SK-N-SH (cell line): Measurements from ENCODE around the gene SIRT2. TPM values are rescaled to one million over a fixed set of nuclear protein-coding genes. Genes with fewer than 3 reads are reported as not detected.

Experiments used
- CTCF ChIA-PET: fragments of 300-600, 350-600 bp; formaldehyde crosslinking; extraction: SDS; loops from one replicate; lab custom pipeline; 2021; lab: Yijun Ruan, JAX
- POLR2A ChIA-PET: fragments of 350-600 bp; sonication (Branson Sonifier 250); formaldehyde crosslinking; extraction: SDS; loops from one replicate; lab custom pipeline; 2020; ENCODE audit warnings: antibody characterized with exemption, inconsistent platforms; lab: Yijun Ruan, JAX
- DNase-seq: peaks from one replicate; pipeline ENCODE4 v3.0.0; 2012
- H2AFZ ChIP-seq: fragments of 200-600 bp; sonication (generic); 2 replicates; pipeline ENCODE4 v1.8.1; 2016; ENCODE audit warnings: antibody characterized with exemption, mild to moderate bottlenecking, low read depth
- H3F3A ChIP-seq: fragments of 200-600 bp; sonication (generic); replicated peaks from 2 replicates; pipeline ENCODE3; 2016; ENCODE audit warnings: antibody characterized with exemption, mild to moderate bottlenecking; ENCODE audit not compliant: insufficient read depth
- H3K27ac ChIP-seq, 2 experiments: fragments of 200-500 bp in 1 of 2; fragments of 200-600 bp in 1 of 2; sonication (Bioruptor generic) in 1 of 2; sonication (generic), shearing (Covaris generic) in 1 of 2; 2 replicates each; pipeline versions ENCODE4 v1.5.1 to v1.6.1; 2014 to 2016; ENCODE audit warnings: low read depth in 2 of 2, inconsistent platforms in 1 of 2, low read length in 1 of 2, mild to moderate bottlenecking in 1 of 2, mixed read lengths in 1 of 2
- H3K27me3 ChIP-seq: fragments of 200-600 bp; sonication (generic), shearing (Covaris generic); 2 replicates; pipeline ENCODE4 v1.6.1; 2016; ENCODE audit warnings: mixed run types; ENCODE audit not compliant: insufficient read depth
- H3K36me3 ChIP-seq, 2 experiments: fragments of 200-500 bp in 1 of 2; fragments of 200-600 bp in 1 of 2; sonication (Bioruptor generic) in 1 of 2; sonication (generic) in 1 of 2; replicated peaks in 1 of 2; 2 replicates each; pipeline versions ENCODE3 to v1.5.1; 2014 to 2016; ENCODE audit warnings: low read length in 1 of 2, mild to moderate bottlenecking in 1 of 2; ENCODE audit not compliant: insufficient read depth in 2 of 2, control insufficient read depth in 1 of 2
- H3K4me1 ChIP-seq, 2 experiments: fragments of 200-500 bp in 1 of 2; fragments of 200-600 bp in 1 of 2; sonication (Bioruptor generic) in 1 of 2; sonication (generic), shearing (Covaris generic) in 1 of 2; 2 replicates each; pipeline versions ENCODE4 v1.5.1 to v1.6.1; 2014 to 2016; ENCODE audit warnings: low read depth in 1 of 2, low read length in 1 of 2, mixed run types in 1 of 2; ENCODE audit not compliant: insufficient read depth in 2 of 2, control insufficient read depth in 1 of 2
- H3K4me2 ChIP-seq: fragments of 200-600 bp; sonication (generic), shearing (Covaris generic); 2 replicates; pipeline ENCODE4 v1.6.1; 2017; ENCODE audit warnings: mixed run types
- H3K4me3 ChIP-seq, 2 experiments: fragments of 200-500 bp in 1 of 2; fragments of 200-600 bp in 1 of 2; sonication (Bioruptor generic) in 1 of 2; sonication (generic), shearing (Covaris generic) in 1 of 2; 2 replicates each; pipeline versions ENCODE4 v1.5.1 to v1.8.1; 2014 to 2016; ENCODE audit warnings: low read depth in 2 of 2, inconsistent platforms in 1 of 2, low read length in 1 of 2, mild to moderate bottlenecking in 1 of 2, mixed read lengths in 1 of 2, moderate library complexity in 1 of 2
- H3K79me2 ChIP-seq: fragments of 200-600 bp; sonication (generic); 2 replicates; pipeline ENCODE4 v1.8.1; 2017; ENCODE audit warnings: mild to moderate bottlenecking; ENCODE audit not compliant: insufficient read depth
- H3K9ac ChIP-seq: fragments of 200-600 bp; sonication (generic); 2 replicates; pipeline ENCODE4 v1.6.1; 2017; ENCODE audit warnings: mixed run types
- H3K9me2 ChIP-seq: fragments of 200-600 bp; sonication (generic); 2 replicates; pipeline ENCODE4 v1.6.1; 2017; ENCODE audit warnings: mixed run types
- H3K9me3 ChIP-seq: fragments of 200-600 bp; sonication (generic); 2 replicates; pipeline ENCODE4 v1.6.1; 2017; ENCODE audit warnings: mixed run types, mild to moderate bottlenecking, moderate library complexity
- H4K20me1 ChIP-seq: fragments of 200-600 bp; sonication (generic); 2 replicates; pipeline ENCODE4 v1.6.1; 2017; ENCODE audit warnings: mild to moderate bottlenecking, mixed run types; ENCODE audit not compliant: insufficient read depth
- CHD2 ChIP-seq: fragments of 150-350 bp; IDR thresholded peaks from 2 replicates; pipeline ENCODE4 v1.6.1; 2018; ENCODE audit warnings: low read length; ENCODE audit not compliant: partially characterized antibody
- CTCF ChIP-seq: fragments of 200-600 bp; sonication (generic); IDR thresholded peaks from 2 replicates; pipeline ENCODE4 v1.6.1; 2017; ENCODE audit warnings: antibody characterized with exemption, mild to moderate bottlenecking, moderate library complexity
- EP300 ChIP-seq, 2 experiments: IDR thresholded peaks; 2 replicates each; pipeline versions ENCODE4 v1.4.0 to v1.6.1; 2012; ENCODE audit warnings: borderline replicate concordance in 1 of 2, low read depth in 1 of 2, low read length in 1 of 2
- EZH2phosphoT487 ChIP-seq: fragments of 200-600 bp; sonication (generic); IDR thresholded peaks from 2 replicates; pipeline ENCODE4 v1.6.1; 2017; ENCODE audit warnings: low read depth, mixed run types, mild to moderate bottlenecking, antibody characterized with exemption, moderate library complexity, borderline replicate concordance
- FOXJ3 ChIP-seq: sonication (generic); formaldehyde crosslinking; IDR thresholded peaks from 2 replicates; pipeline ENCODE4 v1.5.1; 2020; ENCODE audit warnings: mild to moderate bottlenecking, missing genetic modification reagents
- FOXM1 ChIP-seq: IDR thresholded peaks from 2 replicates; pipeline ENCODE4 v1.4.0; 2012; ENCODE audit warnings: low read depth, mild to moderate bottlenecking
- GABPA ChIP-seq: IDR thresholded peaks from 2 replicates; pipeline ENCODE4 v1.4.0; 2012; ENCODE audit warnings: low read depth, mild to moderate bottlenecking
- MEF2A ChIP-seq: IDR thresholded peaks from 2 replicates; pipeline ENCODE4 v1.4.0; 2012; ENCODE audit warnings: low read depth, borderline replicate concordance
- MXI1 ChIP-seq: IDR thresholded peaks from 2 replicates; pipeline ENCODE4 v1.6.1; 2012; ENCODE audit warnings: mild to moderate bottlenecking, low read depth, low read length, improper control_type of control experiment
- NRF1 ChIP-seq: IDR thresholded peaks from 2 replicates; pipeline ENCODE4 v1.6.1; 2012; ENCODE audit warnings: low read depth, mild to moderate bottlenecking, low read length
- POLR2AphosphoS5 ChIP-seq: IDR thresholded peaks from 2 replicates; pipeline ENCODE4 v1.6.1; 2012; ENCODE audit warnings: low read depth, low read length
- RAD21 ChIP-seq: IDR thresholded peaks from 2 replicates; pipeline ENCODE4 v1.6.1; 2012; ENCODE audit warnings: mild to moderate bottlenecking, low read length
- RFX5 ChIP-seq: IDR thresholded peaks from 2 replicates; pipeline ENCODE4 v1.6.1; 2012; ENCODE audit warnings: mild to moderate bottlenecking, improper control_type of control experiment, low read length
- SIN3A ChIP-seq: IDR thresholded peaks from 2 replicates; pipeline ENCODE4 v1.6.1; 2012; ENCODE audit warnings: low read depth, mild to moderate bottlenecking, low read length, moderate library complexity, borderline replicate concordance
- SMC3 ChIP-seq: IDR thresholded peaks from 2 replicates; pipeline ENCODE4 v1.6.1; 2012; ENCODE audit warnings: low read depth, low read length, improper control_type of control experiment
- TAF1 ChIP-seq: IDR thresholded peaks from 2 replicates; pipeline ENCODE4 v1.6.1; 2012; ENCODE audit warnings: low read depth, mild to moderate bottlenecking, low read length, moderate library complexity, borderline replicate concordance
- TCF12 ChIP-seq: IDR thresholded peaks from 2 replicates; pipeline ENCODE4 v1.4.0; 2012
- USF2 ChIP-seq: fragments of 150-350 bp; IDR thresholded peaks from 2 replicates; pipeline ENCODE4 v1.6.1; 2017; ENCODE audit warnings: antibody characterized with exemption, low read length, low read depth, borderline replicate concordance
- ZBTB33 ChIP-seq: IDR thresholded peaks from 2 replicates; pipeline ENCODE4 v1.4.0; 2012; ENCODE audit warnings: low read depth, borderline replicate concordance
- WGBS: methylation state at CpG from one replicate; pipeline ENCODE4 v1.1.6; 2017; ENCODE audit warnings: low lambda C conversion rate; 5-methylcytosine and 5-hydroxymethylcytosine counted together
- polyA plus RNA-seq, 3 experiments: library from polyadenylated mRNA; depleted of rRNA; stranded (reverse); fragments of >200 nt; gene quantifications; 2 replicates each; pipeline ENCODE4 v1.2.3, GENCODE V29; 2012

The SIRT2 gene
- polyA plus RNA-seq, 1 of the 3 experiments (the other 2 are of a cell fraction): 39.3 TPM

GRCh38 chr19:38831142-38831605, 68.2 kb downstream of the SIRT2 start:
- WGBS: 4% methylated on average over 13 of the region's 16 CpGs
- CTCF ChIA-PET: interaction anchor here (0.7 to 1.4 kb wide), 3 partner anchors 38 to 99 kb away, joined by 3 to 4 read pairs (median 4); partner anchors contain the start of genes MRPS12 and SARS2
- Histone ChIP-seq H3K4me2 (peak overlapping the region; percentile 84), H3K27ac (peak overlapping the region; percentile 89 to 91), H3K9me2 (no peaks in the 10 kb centered on the region), H4K20me1 (0 out of 2 replicates have a peak, but pooled peaks cover 4% of the 10 kb centered on the region), H3K27me3 (no peaks in the 10 kb centered on the region), H3K9ac (peak overlapping the region; percentile 83), H3K79me2 (peaks cover 13% of the 10 kb centered on the region; the same call in 1 of the 2 replicates), H3K9me3 (no peaks in the 10 kb centered on the region), H3K36me3 (peaks cover 0 to 22% of the 10 kb centered on the region in 2 experiments), H2AFZ (peak overlapping the region; percentile 52; the same call in 1 of the 2 replicates), H3F3A (peaks cover 46% of the 10 kb centered on the region), H3K4me1 (peaks cover 9 to 35% of the 10 kb centered on the region in 2 experiments; a peak in 3 of 4 replicates), H3K4me3 (peak overlapping the region; percentile 60 to 64)
- TF ChIP-seq CHD2: peak; percentile 8
- TF ChIP-seq EZH2phosphoT487: no peak
- TF ChIP-seq USF2: no peak
- 0 out of 2 replicates have a peak, but pooled peaks have one; percentile 1 for TF ChIP-seq POLR2AphosphoS5
- TF ChIP-seq GABPA: no peak
- no peak; the same call in 1 of the 2 replicates for TF ChIP-seq MXI1
- peak; percentile 23; the same call in 1 of the 2 replicates for TF ChIP-seq TAF1
- no peak for TF ChIP-seq RFX5
- TF ChIP-seq SIN3A: 0 out of 2 replicates have a peak, but pooled peaks have one; percentile 10
- POLR2A ChIA-PET: interaction anchor here (0.6 to 2.3 kb wide), 7 partner anchors 9 to 99 kb away, joined by 3 to 10 read pairs (median 5); partner anchors contain the start of genes MRPS12 and SARS2
- peak; percentile 72 for DNase-seq

- peak overlapping the region; percentile 84 for H3K4me2 ChIP-seq
- ChIA-PET CTCF (interaction anchor here (0.8 to 1.3 kb wide), 2 partner anchors 39 to 100 kb away, joined by 4 to 5 read pairs; partner anchors contain the start of genes MRPS12 and SARS2), POLR2A (interaction anchor here (1.9 kb wide), 1 partner anchor 33 kb away, joined by 10 read pairs; no protein-coding TSS in a partner anchor)
- H3K9me2 ChIP-seq: no peaks in the 10 kb centered on the region
- H2AFZ ChIP-seq: no peak overlapping the region
- 90% methylated on average over 4 of the region's 4 CpGs for WGBS
- peaks cover 9 to 28% of the 10 kb centered on the region in 2 experiments; a peak in 3 of 4 replicates for H3K4me1 ChIP-seq
- H3K9me3 ChIP-seq: no peaks in the 10 kb centered on the region
- H3K4me3 ChIP-seq: peak overlapping the region in 1 of 2 experiments; percentile 64; a peak in 1 of 4 replicates
- peaks cover 36% of the 10 kb centered on the region for H3F3A ChIP-seq
- H3K9ac ChIP-seq: no peak overlapping the region
- no peaks in the 10 kb centered on the region for H3K27me3 ChIP-seq
- H3K79me2 ChIP-seq: peaks cover 13% of the 10 kb centered on the region; the same call in 1 of the 2 replicates
- no peak for DNase-seq
- H4K20me1 ChIP-seq: no peaks in the 10 kb centered on the region
- peaks cover 3 to 19% of the 10 kb centered on the region in 2 experiments for H3K36me3 ChIP-seq
- H3K27ac ChIP-seq: no peak overlapping the region; a peak in 1 of 4 replicates
- TF ChIP-seq NRF1 (no peak), ZBTB33 (no peak), SIN3A (no peak), MEF2A (no peak), TCF12 (no peak), USF2 (no peak), FOXJ3 (CRISPR knock-in tag) (no peak), CHD2 (no peak), FOXM1 (no peak), EZH2phosphoT487 (no peak), SMC3 (no peak), CTCF (no peak), RAD21 (no peak), EP300 (IDR thresholded peaks at IDR 0.05; ENCODE audit: borderline replicate concordance in 1 of 2, low read depth in 1 of 2, low read length in 1 of 2) (no peak)
These were observed 69.2 kb downstream of the SIRT2 start for GRCh38 chr19:38830039-38830733.
